ENCODE measurements around the gene RFT1. TPM values are rescaled to one million over a fixed set of nuclear protein-coding genes. Genes with fewer than 3 reads are reported as not detected.

Gene RFT1
- total RNA-seq, 4 donors from 2014 or later, result 13.1 to 38.2 (median 16.5) TPM

DNA sequence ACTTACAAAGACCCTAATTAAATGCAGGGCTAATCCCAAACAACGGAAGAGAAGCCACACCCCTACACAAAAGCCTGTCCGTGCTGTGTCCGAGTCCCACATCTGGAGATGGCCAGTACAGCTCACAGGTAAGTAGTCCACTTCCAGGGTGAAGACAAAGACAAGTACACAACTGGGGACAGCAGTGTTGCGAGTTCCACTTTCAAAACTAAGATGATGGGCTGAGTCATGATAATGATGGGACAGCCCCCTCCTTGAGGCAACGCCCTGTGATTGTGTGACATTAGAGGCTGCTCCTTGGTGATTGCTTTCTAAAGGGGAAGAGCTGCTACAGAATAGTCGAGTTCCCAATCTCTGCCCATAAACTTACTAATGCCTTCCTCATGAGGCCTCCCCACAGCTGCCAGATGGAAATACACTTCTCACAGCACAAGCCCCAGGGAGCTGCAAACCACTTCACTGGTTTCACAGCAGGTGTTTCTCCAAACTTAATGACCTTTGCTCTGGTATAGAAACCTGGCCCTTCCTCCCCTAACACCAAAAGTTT lies 27.6 kb downstream of the RFT1 start:
- Histone ChIP-seq H3K4me3 (no peak overlapping the region), H3K36me3 (no peaks in the 10 kb centered on the region), H3K27ac (no peak overlapping the region), H3K4me1 (no peaks in the 10 kb centered on the region), H3K27me3 (no peaks in the 10 kb centered on the region), H3K9me3 (no peaks in the 10 kb centered on the region)
- intact Hi-C loops (cut with DNase I; ENCODE audit: low total_unique reads), result no loop called here
- no peak for TF ChIP-seq POLR2A (IDR thresholded peaks at IDR 0.05)
- TF ChIP-seq, protein P1, sequence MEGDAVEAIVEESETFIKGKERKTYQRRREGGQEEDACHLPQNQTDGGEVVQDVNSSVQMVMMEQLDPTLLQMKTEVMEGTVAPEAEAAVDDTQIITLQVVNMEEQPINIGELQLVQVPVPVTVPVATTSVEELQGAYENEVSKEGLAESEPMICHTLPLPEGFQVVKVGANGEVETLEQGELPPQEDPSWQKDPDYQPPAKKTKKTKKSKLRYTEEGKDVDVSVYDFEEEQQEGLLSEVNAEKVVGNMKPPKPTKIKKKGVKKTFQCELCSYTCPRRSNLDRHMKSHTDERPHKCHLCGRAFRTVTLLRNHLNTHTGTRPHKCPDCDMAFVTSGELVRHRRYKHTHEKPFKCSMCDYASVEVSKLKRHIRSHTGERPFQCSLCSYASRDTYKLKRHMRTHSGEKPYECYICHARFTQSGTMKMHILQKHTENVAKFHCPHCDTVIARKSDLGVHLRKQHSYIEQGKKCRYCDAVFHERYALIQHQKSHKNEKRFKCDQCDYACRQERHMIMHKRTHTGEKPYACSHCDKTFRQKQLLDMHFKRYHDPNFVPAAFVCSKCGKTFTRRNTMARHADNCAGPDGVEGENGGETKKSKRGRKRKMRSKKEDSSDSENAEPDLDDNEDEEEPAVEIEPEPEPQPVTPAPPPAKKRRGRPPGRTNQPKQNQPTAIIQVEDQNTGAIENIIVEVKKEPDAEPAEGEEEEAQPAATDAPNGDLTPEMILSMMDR (IDR thresholded peaks at IDR 0.05), result no peak
- no peak for DNase-seq

DNA sequence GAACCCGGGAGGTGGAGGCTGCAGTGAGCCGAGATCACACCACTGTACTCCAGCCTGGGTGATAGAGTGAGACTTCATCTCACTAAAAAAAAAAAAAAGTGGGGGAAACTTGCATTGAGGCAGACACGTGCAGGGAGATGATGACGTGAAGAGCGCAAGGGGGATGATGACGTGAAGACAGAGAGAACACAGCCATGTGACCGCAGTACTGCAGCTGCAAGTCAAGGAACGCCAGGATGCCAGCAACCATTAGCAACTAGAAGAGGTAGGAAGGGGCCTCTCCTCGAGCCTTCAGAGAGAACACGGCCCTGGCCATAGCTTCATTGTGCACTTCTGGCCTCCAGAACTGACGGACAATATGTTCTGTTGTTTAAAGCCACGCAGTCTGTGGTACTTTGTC lies 28.3 kb downstream of the RFT1 start:
- no peaks in the 10 kb centered on the region for H3K4me1 ChIP-seq
- H3K9me3 ChIP-seq, result no peaks in the 10 kb centered on the region
- no peak overlapping the region for H3K27ac ChIP-seq
- H3K4me3 ChIP-seq, result no peak overlapping the region
- no peak for DNase-seq
- no peaks in the 10 kb centered on the region for H3K27me3 ChIP-seq
- no peaks in the 10 kb centered on the region for H3K36me3 ChIP-seq
- intact Hi-C loops (cut with DNase I; ENCODE audit: low total_unique reads), result no loop called here
- TF ChIP-seq, protein P1 (IDR thresholded peaks at IDR 0.05), result no peak
- no peak for TF ChIP-seq POLR2A (IDR thresholded peaks at IDR 0.05)

DNA sequence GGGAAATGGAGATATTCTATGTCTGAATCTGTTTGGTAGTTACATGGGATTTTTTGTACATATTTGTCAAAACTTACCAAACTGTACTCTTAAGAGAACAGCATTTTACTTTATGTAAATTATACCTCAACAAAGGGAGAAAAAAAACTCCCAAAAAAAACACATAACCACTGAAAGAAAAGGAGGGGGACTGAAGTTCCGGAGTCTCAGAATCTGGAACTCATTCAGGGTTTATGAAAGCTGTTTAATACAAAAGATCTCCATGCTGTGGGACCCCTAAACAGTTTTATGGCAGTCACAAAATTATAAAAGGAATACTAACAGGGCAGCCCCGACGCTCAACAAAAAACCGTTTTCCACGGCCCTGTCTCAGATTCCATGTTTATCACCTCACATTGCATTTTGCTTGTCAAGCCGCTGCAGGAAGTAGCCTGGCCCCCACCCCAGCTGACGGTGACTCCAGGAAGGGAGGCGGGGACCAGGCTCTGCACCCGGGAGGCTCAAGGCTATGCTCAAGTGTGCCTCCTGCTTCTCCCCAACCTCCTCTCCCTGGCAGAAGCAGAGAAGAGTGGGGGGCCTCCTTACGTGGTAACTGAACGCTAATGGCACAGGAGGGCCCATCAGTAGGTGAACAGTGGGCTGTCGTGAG lies 29.3 kb downstream of the RFT1 start:
- intact Hi-C loops (cut with DNase I; ENCODE audit: low total_unique reads), result no loop called here
- H3K36me3 ChIP-seq, result no peaks in the 10 kb centered on the region
- TF ChIP-seq, protein P1 (IDR thresholded peaks at IDR 0.05), result no peak
- no peak for TF ChIP-seq POLR2A (IDR thresholded peaks at IDR 0.05)
- no peaks in the 10 kb centered on the region for H3K9me3 ChIP-seq
- no peak for DNase-seq
- H3K4me1 ChIP-seq, result no peaks in the 10 kb centered on the region
- H3K27ac ChIP-seq, result no peak overlapping the region
- H3K4me3 ChIP-seq, result no peak overlapping the region
- H3K27me3 ChIP-seq, result no peaks in the 10 kb centered on the region

DNA sequence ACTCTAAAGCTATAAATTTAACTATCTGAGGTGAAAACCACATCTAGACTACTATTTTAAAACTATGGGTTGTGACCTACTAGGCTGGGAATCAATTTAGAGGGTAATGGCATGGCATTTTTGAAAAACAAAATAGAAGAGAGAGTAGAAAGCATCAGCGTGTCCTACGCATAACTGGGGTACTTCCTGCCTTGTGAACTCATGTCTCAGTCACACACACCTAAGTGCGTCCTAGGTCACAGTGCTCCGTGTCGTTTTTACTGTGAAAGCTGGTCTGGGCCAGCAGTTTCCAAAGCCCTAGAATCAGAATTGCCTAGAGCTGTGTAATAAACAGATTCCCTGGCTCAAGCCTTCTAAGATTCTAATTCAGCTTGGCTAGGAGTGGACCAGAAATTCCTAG lies 32.3 kb downstream of the RFT1 start:
- TF ChIP-seq, protein P1 (IDR thresholded peaks at IDR 0.05), result no peak
- no peak for TF ChIP-seq POLR2A (IDR thresholded peaks at IDR 0.05)
- H3K9me3 ChIP-seq, result no peaks in the 10 kb centered on the region
- H3K36me3 ChIP-seq, result no peaks in the 10 kb centered on the region

DNA sequence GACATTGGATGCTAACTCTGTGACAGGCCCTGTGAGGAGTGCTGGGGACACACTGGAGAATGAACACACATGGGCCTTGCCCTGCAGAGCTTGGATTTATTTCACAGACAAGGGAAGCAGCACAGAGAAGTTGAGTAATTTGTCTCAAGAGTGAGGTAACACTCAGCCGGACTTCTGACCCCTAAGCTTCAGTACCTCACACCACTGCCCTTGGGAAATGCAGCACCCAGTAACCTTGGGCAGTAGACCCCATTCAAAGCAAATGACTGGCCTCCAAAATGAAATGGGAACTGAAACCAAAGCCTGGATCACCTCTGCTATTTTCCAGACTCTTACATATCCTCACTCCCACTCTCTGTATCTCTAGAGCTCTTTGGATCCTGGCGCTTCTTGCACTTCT lies 37.3 kb downstream of the RFT1 start:
- intact Hi-C loops (cut with DNase I; ENCODE audit: low total_unique reads), result no loop called here
- H3K9me3 ChIP-seq, result no peaks in the 10 kb centered on the region
- H3K4me1 ChIP-seq, result no peaks in the 10 kb centered on the region
- no peaks in the 10 kb centered on the region for H3K36me3 ChIP-seq
- no peak overlapping the region for H3K4me3 ChIP-seq
- no peak overlapping the region for H3K27ac ChIP-seq
- no peak for DNase-seq
- no peaks in the 10 kb centered on the region for H3K27me3 ChIP-seq
- TF ChIP-seq, protein P1 (IDR thresholded peaks at IDR 0.05), result no peak
- no peak for TF ChIP-seq POLR2A (IDR thresholded peaks at IDR 0.05)

More for the DNA sequence above, 32.3 kb downstream of the RFT1 start:
- Histone ChIP-seq H3K27me3 (no peaks in the 10 kb centered on the region), H3K27ac (no peak overlapping the region), H3K4me1 (no peaks in the 10 kb centered on the region), H3K4me3 (no peak overlapping the region)
- no peak for DNase-seq
- intact Hi-C loops (cut with DNase I; ENCODE audit: low total_unique reads), result no loop called here

All from uterus (tissue), 4 donors.